ENCODE data around the gene CST3.

GRCh38 chr20:23613676-23614075 is 24.1 kb downstream of the CST3 start:
- TF ChIP-seq POLR2A (IDR thresholded peaks at IDR 0.05) = no peak
- no peak for TF ChIP-seq CTCF (IDR thresholded peaks at IDR 0.05)
- TF ChIP-seq POLR2AphosphoS5 (IDR thresholded peaks at IDR 0.05) = no peak
- TF ChIP-seq EP300 (IDR thresholded peaks at IDR 0.05; ENCODE audit: low read depth) = no peak
